Activated CD4-positive, CD25-positive, alpha-beta regulatory T cell treated with anti-CD3 and anti-CD28 coated beads, Interleukin-2, amount 50 U/mL, for 16 hours (primary cell): ENCODE measurements around the gene ADAM30.

Source experiments
- DNase-seq: peaks from one replicate; pipeline ENCODE4 v3.0.0-alpha.2; 2020; ENCODE audit warnings: low read depth, low spot score

Gene ADAM30

DNA sequence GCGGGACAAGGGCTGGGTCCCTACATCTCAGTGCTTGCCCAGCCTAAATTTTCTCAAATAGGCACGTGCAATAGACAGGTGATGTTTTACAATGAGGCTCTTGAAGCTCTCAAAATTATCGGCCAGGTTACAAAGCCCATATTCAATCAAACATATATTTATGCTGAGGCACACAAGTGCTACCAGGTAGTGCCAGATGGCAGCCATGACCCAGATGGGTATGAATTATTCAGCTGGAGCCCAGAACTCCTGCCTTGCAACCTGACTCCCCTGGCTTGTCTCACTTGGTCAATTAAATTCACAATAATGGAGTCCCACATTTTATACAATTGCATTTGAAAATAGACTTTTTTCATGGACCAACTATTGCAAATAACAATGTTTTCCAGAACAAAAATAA lies 12.3 kb upstream of the ADAM30 start:
- DNase-seq = no peak

DNA sequence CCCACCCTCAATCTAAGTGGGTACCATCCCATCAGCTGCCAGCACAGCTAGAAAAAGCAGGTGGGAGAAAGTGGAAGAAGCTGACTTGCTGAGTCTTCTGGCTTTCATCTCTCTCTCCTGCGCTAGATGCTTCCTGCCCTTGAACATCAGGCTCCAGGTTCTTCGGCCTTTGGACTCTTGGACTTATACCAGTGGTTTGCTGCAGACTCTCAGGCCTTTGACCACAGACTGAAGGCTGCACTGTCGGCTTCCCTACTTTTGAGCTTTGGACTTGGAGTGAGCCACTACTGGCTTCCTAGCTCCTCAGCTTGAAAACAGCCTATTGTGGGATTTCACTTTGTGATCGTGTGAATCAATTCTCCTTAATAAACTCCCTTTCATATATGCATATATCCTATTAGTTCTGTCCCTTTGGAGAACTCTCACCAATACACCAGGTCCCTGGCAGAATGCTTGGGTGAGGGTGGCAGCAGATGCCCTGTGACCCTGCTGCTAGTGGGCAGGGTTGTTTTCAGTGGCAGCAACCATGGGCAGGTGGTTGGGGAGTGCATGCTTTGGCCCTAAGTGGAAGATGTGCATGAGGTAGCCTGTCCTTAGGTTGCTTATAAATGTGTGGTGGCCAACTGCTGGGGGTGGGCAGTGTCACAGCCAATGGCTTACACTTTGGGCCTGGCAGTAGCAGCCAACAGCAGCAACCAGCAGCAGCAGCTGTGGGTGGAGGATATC lies 10.8 kb upstream of the ADAM30 start:
- no peak for DNase-seq

DNA sequence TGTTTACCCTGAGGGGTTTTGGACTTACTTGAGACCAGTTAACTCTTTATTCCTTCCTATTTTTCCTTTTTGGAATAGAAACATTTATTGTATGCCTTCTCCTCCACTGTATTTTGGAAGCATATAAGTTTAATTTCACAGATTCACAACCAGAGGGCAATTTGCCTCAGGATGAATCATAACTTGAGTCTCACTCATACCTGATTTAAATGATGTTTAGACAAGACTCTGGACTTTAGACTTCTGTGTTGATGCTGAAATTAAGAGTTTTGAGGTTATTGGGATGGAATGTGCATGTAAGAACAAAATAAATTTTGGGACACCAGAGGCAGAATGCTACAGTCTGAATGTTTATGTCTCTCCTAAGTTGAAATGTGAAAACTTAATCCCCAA lies 7.1 kb upstream of the ADAM30 start:
- DNase-seq = no peak

DNA sequence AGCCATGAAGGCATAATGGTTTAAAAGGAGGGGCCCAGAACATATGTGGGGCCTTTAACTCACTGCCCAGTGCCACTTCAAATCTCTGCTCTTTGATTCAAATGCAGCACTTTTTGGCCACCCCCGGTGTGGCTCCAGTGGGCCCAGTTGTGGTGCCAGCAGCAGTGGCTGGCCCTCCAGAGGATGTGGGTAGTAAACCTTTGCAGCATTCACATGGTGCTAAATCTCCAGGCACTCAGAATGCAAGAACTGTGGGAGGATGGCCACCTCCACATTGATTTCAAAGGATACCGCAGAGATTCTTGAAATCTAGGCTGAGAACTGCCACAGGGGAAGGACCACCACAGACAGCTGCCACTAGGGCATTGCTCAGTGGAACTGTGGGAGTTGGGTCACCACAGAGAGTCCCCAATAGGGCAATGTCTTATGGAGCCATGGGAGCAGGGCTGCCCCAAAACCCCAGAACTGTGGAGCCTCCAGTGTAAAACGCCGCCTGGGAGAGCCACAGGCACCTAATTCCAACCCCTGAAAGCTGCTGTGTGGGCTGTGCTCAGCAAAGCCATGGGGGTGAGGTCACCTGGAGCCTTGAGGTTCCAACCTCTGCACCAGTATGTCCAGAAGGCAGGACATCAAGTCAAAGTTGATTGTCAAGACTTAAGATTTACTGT lies 6.6 kb upstream of the ADAM30 start:
- no peak for DNase-seq

DNA sequence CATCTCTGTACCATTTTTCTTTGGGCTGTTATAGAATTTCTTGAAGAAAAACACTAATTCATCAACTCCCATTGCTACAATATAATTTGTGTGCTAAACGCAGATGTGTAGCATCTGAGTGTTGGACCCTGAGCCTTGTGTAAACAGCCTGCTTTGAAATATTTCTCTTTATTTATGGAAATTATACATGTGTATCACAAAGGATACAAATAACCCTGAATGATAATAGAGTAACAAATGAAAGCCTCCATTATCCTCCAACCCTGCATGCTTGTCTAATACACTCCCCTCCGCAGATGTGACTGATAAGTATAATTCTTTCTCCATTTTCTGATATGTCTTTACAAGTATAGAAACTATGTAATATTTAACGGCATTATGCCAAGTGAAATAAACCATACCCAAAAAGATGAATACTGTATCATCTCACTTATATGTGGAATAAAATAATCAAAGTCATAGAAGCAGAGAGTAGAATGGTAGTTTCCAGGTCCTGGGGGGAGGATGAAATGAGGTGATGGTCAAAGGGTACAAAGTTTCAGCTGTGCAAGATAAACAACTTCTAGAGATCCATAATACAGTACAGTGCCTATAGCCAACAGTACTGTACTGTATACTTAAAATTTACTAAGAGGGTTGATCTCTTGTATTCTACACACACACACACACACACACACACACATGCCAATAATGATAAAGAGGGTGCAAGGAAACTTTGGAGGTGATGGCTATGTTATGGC lies 2.8 kb upstream of the ADAM30 start:
- DNase-seq = no peak

DNA sequence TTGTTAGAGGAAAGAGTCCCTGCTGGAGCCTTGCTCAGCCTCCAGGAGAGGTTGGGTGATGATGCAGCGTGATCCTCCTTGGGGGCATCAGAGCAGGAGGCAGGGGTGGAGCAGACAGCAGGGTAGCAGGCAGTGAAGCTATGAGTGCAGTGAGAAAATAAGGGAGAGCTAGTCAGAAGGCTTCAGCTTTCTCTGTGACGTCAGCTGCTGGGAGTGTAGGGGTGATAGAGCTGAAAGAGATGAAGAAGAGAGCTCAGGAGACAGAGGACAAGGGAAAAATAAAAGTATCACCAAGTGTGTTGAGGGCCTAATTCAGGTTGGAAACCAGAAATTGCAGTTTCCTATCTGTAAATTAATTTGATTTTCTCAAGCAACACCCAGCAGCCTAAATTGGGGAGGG lies 2.2 kb upstream of the ADAM30 start:
- DNase-seq = no peak

DNA sequence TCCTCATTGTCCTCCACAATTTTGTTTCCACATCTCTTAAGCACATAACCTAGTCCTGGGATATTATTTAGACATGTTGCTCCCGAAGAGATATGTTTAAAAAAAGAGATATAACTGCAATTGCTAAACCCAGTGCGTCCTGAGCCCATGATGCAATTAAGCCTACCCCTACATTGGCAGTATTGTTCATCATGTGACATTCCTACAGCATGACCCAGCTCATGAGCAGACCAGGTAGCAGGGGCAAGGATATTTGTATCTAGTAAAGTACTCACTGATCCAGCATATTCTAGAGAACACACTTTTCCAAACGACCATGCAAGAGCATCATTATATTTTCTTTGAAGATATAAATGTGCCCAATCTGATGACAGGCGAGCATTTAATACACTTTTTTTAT lies 1.2 kb downstream of the ADAM30 start:
- DNase-seq = no peak

DNA sequence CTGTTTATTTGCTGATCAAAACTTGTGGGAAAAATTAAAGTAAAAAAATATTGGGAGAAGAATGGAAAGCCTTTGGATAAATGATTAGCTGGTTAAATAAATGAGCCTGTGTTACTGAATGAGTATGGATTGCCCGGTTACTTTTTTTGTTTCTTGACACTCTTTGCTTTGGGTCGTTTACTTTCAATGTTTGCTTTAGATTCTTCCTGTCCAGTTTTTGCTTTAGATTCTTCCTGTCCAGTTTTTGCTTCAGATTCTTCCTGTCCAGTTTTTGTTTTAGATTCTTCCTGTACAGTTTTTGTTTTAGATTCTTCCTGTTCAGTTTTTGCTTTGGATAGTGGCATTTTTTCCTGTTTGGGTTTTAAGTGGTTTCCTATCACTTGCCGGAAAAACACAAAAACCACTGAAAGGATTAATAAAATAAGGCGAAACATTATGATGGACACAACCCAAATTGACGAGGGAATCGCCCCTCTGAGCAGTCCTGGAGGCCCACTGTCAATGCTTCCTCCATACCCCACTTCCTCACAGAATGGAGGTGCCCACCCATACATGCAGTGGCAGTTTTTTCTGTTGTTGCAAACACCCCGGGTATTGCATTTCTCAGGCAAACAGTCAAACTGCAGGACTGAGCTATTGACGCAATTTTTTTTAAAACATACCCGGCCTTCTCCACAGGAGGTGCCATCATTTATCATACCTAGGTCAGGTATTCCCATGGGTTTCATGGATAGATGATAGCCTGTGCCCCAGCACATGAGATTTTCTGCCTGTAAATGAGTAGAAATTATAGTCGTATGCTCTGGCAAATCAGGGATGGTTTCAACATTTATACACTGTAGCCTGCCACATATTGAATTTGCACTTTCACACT lies 2.3 kb downstream of the ADAM30 start:
- no peak for DNase-seq

DNA sequence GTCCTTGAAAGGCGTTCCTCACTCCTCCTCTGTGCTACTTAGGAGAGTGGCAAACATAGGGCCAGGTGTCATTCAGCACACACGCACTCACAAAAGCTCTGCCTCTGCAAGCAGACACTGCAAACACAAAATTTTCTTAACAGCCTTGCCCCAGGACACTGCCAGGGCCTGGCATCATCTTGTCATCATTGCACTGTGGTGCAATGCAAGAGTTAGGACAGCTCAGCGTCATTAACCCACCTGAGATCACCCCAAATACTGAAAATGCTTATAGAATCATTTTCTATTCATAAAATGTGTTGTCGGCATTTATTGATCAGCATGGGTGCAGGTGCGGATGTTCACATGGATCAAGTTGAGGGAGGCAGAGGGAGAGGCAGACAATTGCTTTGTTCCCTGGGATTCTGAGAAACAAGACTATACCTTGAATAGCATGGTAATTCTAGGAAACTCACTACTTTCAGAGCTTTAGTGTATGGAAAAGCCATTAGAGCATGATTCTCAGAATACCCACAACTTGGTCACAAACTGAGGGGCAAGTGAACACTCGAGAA lies 3.0 kb downstream of the ADAM30 start:
- no peak for DNase-seq

DNA sequence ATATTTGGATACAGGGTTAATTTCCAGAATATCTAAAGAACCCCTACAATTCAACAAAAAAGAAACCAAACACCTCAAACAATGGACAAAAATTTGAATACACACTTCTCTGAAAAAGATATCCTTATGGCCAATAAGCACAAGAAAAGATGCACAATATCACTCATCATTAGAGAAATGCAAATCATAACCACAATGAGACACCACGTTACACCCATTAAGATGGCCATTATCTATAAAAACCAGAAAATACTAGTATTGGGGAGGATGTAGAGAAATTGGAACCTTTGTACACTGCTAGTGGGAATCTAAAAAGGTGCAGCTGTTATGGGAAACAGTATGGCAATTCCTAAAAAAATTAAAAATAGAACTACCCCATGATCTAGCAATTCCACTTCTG lies 4.9 kb downstream of the ADAM30 start:
- DNase-seq = no peak

DNA sequence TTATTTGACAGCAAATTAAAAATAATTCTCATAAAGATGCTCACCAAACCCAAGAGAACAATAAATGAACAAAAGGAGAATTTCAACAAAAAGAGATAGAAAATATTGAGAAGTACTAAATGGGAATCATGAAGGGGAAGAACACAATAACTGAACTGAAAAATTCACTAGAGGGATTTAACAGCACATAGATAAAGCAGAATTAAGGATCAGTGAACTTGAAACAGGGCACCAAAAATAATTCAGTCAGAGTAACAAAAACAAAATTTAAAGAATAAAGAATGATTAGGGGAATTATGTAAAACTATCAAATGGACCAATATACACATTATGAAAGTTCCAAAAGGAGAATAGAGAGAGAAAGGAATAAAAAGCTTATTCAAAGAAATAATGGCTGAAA lies 7.8 kb downstream of the ADAM30 start:
- DNase-seq = no peak

DNA sequence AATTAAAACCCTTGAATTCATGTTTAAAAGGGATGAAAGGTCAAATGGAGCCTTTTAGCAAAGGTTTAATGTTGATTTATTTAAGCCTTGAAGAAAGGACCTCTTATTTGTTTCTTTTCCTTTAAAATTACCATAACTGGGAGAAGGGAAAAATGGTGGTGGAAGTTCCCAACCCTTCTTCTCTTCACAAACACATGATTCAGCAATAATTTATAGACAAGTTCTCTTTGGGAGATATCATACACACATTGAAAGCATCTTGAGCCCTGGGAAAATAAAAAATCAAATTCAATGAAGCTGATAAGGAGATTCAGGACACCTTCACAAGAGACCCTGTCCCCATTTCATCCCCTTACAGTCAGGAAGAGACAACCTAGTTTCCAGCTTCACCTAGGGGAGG lies 8.9 kb downstream of the ADAM30 start:
- DNase-seq = no peak

DNA sequence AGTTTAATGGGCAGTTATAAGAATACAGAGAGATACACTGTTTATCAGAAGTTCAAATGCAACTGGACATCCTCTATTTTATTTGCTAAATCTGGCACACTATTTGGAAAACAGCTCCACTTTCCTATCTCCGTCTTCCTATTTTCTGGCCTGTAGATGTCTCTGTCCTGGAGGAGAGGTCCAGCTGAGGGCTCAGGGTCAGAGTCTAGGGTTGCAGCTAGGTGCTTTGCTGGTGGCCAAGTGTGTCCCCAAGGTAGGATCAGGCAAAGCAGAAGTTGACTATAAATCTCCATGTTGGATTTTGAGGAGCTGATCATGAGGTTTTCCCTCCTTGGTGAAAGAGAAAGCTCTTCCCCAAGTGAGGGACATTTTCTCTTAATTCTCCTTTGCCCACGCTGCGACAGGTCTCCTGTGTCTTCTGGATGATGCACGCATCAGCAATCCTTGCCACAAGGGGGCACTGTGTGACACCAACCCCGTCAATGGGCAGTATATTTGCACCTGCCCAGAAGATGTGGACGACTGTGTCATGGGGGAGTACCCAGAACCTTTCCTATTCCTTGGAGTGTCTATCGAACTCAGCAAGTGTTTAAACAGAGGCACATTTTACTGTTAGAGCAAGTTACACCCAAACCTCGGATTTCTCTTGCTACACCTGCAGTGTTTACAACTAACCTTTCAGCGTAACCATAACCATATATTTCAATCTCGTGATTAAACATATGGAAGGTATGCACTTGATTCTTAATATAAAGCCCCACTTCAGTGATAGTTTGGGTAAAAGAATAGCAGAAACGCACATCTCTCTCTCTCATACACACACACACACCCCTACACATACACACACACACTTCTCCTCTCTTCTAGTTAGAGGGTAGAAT lies 10.2 kb downstream of the ADAM30 start:
- DNase-seq = peak; percentile 18

DNA sequence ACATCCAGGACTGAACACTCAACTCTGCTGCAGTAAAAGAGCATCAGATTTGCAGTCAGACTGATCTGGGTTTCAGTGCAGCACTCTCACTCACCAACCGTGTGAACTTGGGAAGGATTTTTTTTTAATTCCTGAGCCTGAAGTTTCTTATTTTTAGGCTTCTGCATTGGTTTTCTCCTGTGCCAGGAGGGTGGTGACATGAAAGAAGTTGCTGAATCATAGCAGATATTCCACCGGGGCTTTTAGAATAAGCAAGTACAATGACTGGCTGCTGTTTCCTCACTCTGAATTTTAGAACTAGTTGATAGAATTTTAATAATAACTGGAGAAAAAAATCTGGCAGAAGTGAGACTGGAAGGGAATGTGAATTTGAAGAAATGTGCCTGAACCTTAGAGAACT lies 11.6 kb downstream of the ADAM30 start:
- DNase-seq = no peak

DNA sequence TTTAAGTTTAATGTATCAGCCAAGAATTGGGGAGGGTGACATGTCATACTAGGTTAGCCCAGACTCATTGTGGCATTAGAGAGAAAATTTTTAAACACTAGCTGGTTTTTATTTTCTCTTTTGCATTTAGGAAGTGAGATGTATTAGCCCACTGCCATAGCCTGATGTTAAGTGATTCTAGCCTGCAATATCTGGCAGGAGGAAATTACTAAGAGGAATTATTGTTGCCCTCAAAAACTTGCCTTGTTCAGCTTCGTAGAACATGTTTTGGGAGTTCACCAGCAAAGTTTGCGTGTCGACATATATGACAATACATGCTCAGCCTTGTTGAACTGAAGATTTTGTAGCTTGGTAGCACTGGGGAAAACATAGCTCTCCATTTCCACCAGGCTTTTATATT lies 12.5 kb downstream of the ADAM30 start:
- DNase-seq = no peak

DNA sequence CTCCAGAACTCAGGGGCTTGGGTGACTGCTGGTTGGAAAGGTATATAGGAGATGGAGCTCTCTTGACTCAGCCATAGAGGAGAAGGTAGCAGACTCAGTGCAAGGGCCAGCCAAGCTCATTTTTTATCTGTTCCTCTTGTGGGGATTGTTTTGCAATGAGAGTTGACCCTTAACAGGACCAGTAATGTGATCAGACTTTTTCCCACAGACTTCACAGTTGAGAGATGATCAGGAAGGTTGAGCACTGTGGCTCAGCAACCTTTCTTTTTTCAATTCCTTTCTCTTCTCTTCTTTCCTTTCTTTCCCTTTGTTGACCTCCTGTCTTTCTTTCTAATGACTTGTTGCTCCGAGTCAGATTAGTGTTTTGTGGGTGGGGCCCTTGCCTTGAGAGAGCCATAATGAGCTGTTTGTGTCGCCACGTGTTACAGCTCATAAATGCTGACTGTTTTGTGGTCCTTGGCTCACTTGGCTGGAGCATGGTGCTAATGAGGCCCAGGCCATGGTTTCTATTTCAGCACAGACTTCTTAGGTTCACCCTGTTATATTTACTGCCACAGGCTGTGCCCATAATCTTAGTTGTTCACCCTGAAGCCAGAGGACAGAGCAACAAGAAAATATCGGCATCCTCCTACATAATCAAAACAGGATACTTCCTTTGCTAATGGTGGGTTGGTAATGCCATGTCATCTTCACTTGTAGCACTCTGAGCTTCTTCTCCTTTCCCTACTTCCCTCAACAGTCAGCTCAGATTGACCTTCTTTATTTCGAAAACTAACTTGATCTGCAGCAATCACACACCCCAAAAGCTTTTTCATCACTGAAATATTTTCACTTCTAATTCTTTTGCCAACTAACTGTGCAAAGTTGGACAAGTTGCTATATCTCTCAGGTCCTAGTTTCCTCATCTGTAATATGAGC lies 13.9 kb downstream of the ADAM30 start:
- no peak for DNase-seq

DNA sequence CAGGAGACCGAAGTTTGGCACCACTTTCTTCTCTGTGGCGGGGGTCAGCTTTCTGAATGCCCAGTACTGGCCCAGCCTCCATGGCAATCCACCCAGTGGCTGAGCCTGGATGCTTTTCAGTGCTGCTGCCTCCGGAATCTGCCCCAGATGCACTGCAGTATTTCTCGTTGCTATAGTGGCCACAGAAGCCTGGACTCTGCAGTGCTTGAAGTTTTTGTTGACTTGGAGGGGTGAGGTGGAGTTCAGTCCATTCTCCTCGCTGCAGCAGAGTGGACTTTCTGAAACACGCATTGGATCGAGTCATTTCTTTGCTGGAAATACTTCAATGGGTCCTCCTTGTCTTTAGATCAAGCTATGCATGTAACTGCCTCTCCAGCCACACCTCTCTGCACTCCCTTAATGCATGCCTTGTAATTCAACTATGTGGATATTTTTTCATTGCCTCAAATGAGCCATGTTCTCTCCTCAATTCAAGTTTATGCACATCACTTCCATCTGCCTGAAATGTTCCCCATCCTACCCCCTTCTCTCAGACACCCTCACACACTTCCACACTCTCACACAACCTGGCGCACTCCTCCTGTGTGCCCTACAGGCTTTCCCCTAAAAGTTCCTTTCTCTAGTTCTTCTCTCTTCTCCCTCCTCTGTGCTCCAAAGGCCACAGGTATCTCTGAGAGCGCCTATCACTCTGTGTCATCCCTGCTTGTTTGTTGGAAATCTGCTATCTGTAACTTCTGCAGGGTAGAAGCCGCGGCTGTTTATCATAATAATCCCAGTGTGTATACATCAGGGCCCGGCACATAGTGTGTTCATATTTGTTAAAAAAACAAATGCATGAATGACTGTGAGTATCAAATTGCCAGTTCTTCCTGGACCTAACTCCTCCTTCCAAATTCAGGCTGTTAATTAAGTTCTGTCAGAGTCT lies 16.5 kb downstream of the ADAM30 start:
- DNase-seq = no peak

DNA sequence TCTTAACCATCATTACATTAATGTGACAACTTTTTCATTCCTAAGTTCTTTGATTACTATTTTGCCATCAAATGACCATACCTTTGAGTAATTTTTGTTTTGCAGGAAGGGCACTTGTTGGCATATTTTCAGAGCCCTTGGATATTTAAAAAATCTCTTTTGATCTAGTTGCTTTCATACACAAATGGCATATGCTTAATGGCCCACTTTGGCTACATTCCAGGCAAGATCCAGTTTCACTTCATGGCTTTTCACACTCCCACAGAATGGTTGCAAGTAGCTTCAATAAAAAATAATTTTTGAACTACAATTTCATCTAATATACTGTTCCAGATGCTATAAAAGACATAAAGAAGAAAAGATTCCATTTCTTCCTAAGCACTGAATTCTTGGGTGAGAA lies 18.1 kb downstream of the ADAM30 start:
- DNase-seq = no peak
